ENCODE results near the gene SPECC1L. TPM values are rescaled to one million over a fixed set of nuclear protein-coding genes. Genes with fewer than 3 reads are reported as not detected.
A peak's percentile ranks its signal among the peaks of the same experiment; 100 is the strongest.
"Not testable (repeated sequence)": the region's sequence is repeated elsewhere in the genome, so short reads cannot be mapped to it uniquely, and the experiment has no call there.

SPECC1L gene
- polyA plus RNA-seq, 2 donors = 11.0 to 11.4 TPM

GRCh38 chr22:24310969-24311368 lies 40.3 kb downstream of the SPECC1L start:
- Histone ChIP-seq H3K4me3 (ENCODE audit: low read depth in 1 of 2, low read length in 2 of 2) (no peak overlapping the region), H3K27me3 (ENCODE audit: control insufficient read depth in 1 of 2, insufficient read depth in 2 of 2, low read length in 2 of 2) (no peaks in the 10 kb centered on the region), H3K36me3 (ENCODE audit: control insufficient read depth in 2 of 2, insufficient read depth in 2 of 2, low read length in 1 of 2) (peaks cover 2 to 3% of the 10 kb centered on the region in 2 donors), H3K4me1 (ENCODE audit: control insufficient read depth in 2 of 2, insufficient read depth in 2 of 2, low read length in 1 of 2) (no peaks in the 10 kb centered on the region), H3K27ac (ENCODE audit: low read depth in 2 of 2, low read length in 1 of 2) (no peak overlapping the region), H3K9me3 (ENCODE audit: control insufficient read depth in 2 of 2, insufficient read depth in 1 of 2, low read depth in 1 of 2, low read length in 1 of 2) (no peaks in the 10 kb centered on the region)
- 73 to 82% methylated on average over 2 of the region's 2 CpGs for WGBS, 2 donors

GRCh38 chr22:24315367-24315966 lies 44.8 kb downstream of the SPECC1L start:
- Histone ChIP-seq H3K27ac (ENCODE audit: low read depth in 2 of 2, low read length in 1 of 2) (peak overlapping the region in 1 of 2 donors; percentile 30), H3K36me3 (ENCODE audit: control insufficient read depth in 2 of 2, insufficient read depth in 2 of 2, low read length in 1 of 2) (peaks cover 2 to 3% of the 10 kb centered on the region in 2 donors), H3K27me3 (ENCODE audit: control insufficient read depth in 1 of 2, insufficient read depth in 2 of 2, low read length in 2 of 2) (no peaks in the 10 kb centered on the region), H3K4me1 (ENCODE audit: control insufficient read depth in 2 of 2, insufficient read depth in 2 of 2, low read length in 1 of 2) (no peaks in the 10 kb centered on the region), H3K9me3 (ENCODE audit: control insufficient read depth in 2 of 2, insufficient read depth in 1 of 2, low read depth in 1 of 2, low read length in 1 of 2) (no peaks in the 10 kb centered on the region), H3K4me3 (ENCODE audit: low read depth in 1 of 2, low read length in 2 of 2) (no peak overlapping the region)
- 55 to 68% methylated on average over 2 of the region's 2 CpGs for WGBS, 2 donors

- H3K4me1 ChIP-seq (ENCODE audit: control insufficient read depth in 2 of 2, insufficient read depth in 2 of 2, low read length in 1 of 2); H3K9me3 ChIP-seq (ENCODE audit: control insufficient read depth in 2 of 2, insufficient read depth in 1 of 2, low read depth in 1 of 2, low read length in 1 of 2); H3K36me3 ChIP-seq (ENCODE audit: control insufficient read depth in 2 of 2, insufficient read depth in 2 of 2, low read length in 1 of 2); H3K27ac ChIP-seq (ENCODE audit: low read depth in 2 of 2, low read length in 1 of 2); H3K4me3 ChIP-seq (ENCODE audit: low read depth in 1 of 2, low read length in 2 of 2); H3K27me3 ChIP-seq (ENCODE audit: control insufficient read depth in 1 of 2, insufficient read depth in 2 of 2, low read length in 2 of 2): not testable (repeated sequence)
- WGBS, 2 donors = 78 to 79% methylated on average over 6 of the region's 6 CpGs
Observed at GRCh38 chr22:24316264-24316663, 45.6 kb downstream of the SPECC1L start.

GRCh38 chr22:24317511-24317910 lies 46.9 kb downstream of the SPECC1L start:
- not testable (repeated sequence) for H3K4me1 ChIP-seq (ENCODE audit: control insufficient read depth in 2 of 2, insufficient read depth in 2 of 2, low read length in 1 of 2); H3K27ac ChIP-seq (ENCODE audit: low read depth in 2 of 2, low read length in 1 of 2); H3K27me3 ChIP-seq (ENCODE audit: control insufficient read depth in 1 of 2, insufficient read depth in 2 of 2, low read length in 2 of 2); H3K4me3 ChIP-seq (ENCODE audit: low read depth in 1 of 2, low read length in 2 of 2); H3K9me3 ChIP-seq (ENCODE audit: control insufficient read depth in 2 of 2, insufficient read depth in 1 of 2, low read depth in 1 of 2, low read length in 1 of 2)
- H3K36me3 ChIP-seq (ENCODE audit: control insufficient read depth in 2 of 2, insufficient read depth in 2 of 2, low read length in 1 of 2) = peaks cover 11 to 17% of the 10 kb centered on the region in 2 donors
- WGBS, 2 donors = 94 to 100% methylated on average over 11 to 27 of the region's 30 CpGs

GRCh38 chr22:24319451-24319850 lies 48.8 kb downstream of the SPECC1L start:
- WGBS, 2 donors = 90 to 96% methylated on average over 3 of the region's 3 CpGs
- Histone ChIP-seq H3K9me3 (ENCODE audit: control insufficient read depth in 2 of 2, insufficient read depth in 1 of 2, low read depth in 1 of 2, low read length in 1 of 2) (no peaks in the 10 kb centered on the region), H3K4me3 (ENCODE audit: low read depth in 1 of 2, low read length in 2 of 2) (no peak overlapping the region), H3K4me1 (ENCODE audit: control insufficient read depth in 2 of 2, insufficient read depth in 2 of 2, low read length in 1 of 2) (no peaks in the 10 kb centered on the region), H3K27me3 (ENCODE audit: control insufficient read depth in 1 of 2, insufficient read depth in 2 of 2, low read length in 2 of 2) (no peaks in the 10 kb centered on the region), H3K27ac (ENCODE audit: low read depth in 2 of 2, low read length in 1 of 2) (no peak overlapping the region), H3K36me3 (ENCODE audit: control insufficient read depth in 2 of 2, insufficient read depth in 2 of 2, low read length in 1 of 2) (peaks cover 9 to 19% of the 10 kb centered on the region in 2 donors)

- Histone ChIP-seq H3K27me3 (ENCODE audit: control insufficient read depth in 1 of 2, insufficient read depth in 2 of 2, low read length in 2 of 2) (no peaks in the 10 kb centered on the region), H3K27ac (ENCODE audit: low read depth in 2 of 2, low read length in 1 of 2) (peak overlapping the region in 1 of 2 donors; percentile 22), H3K36me3 (ENCODE audit: control insufficient read depth in 2 of 2, insufficient read depth in 2 of 2, low read length in 1 of 2) (peaks cover 12 to 17% of the 10 kb centered on the region in 2 donors), H3K4me3 (ENCODE audit: low read depth in 1 of 2, low read length in 2 of 2) (no peak overlapping the region), H3K9me3 (ENCODE audit: control insufficient read depth in 2 of 2, insufficient read depth in 1 of 2, low read depth in 1 of 2, low read length in 1 of 2) (no peaks in the 10 kb centered on the region), H3K4me1 (ENCODE audit: control insufficient read depth in 2 of 2, insufficient read depth in 2 of 2, low read length in 1 of 2) (no peaks in the 10 kb centered on the region)
- 93 to 94% methylated on average over 13 of the region's 13 CpGs for WGBS, 2 donors
Observed at GRCh38 chr22:24321999-24322398, 51.4 kb downstream of the SPECC1L start.

- WGBS, 2 donors = 86 to 90% methylated on average over 6 of the region's 6 CpGs
- Histone ChIP-seq H3K4me1 (ENCODE audit: control insufficient read depth in 2 of 2, insufficient read depth in 2 of 2, low read length in 1 of 2) (no peaks in the 10 kb centered on the region), H3K36me3 (ENCODE audit: control insufficient read depth in 2 of 2, insufficient read depth in 2 of 2, low read length in 1 of 2) (peaks cover 12 to 17% of the 10 kb centered on the region in 2 donors), H3K9me3 (ENCODE audit: control insufficient read depth in 2 of 2, insufficient read depth in 1 of 2, low read depth in 1 of 2, low read length in 1 of 2) (no peaks in the 10 kb centered on the region), H3K27ac (ENCODE audit: low read depth in 2 of 2, low read length in 1 of 2) (no peak overlapping the region), H3K4me3 (ENCODE audit: low read depth in 1 of 2, low read length in 2 of 2) (no peak overlapping the region), H3K27me3 (ENCODE audit: control insufficient read depth in 1 of 2, insufficient read depth in 2 of 2, low read length in 2 of 2) (no peaks in the 10 kb centered on the region)
Observed at GRCh38 chr22:24322522-24322921, 51.9 kb downstream of the SPECC1L start.

- Histone ChIP-seq H3K27ac (ENCODE audit: low read depth in 2 of 2, low read length in 1 of 2) (no peak overlapping the region), H3K4me1 (ENCODE audit: control insufficient read depth in 2 of 2, insufficient read depth in 2 of 2, low read length in 1 of 2) (no peaks in the 10 kb centered on the region), H3K36me3 (ENCODE audit: control insufficient read depth in 2 of 2, insufficient read depth in 2 of 2, low read length in 1 of 2) (peaks cover 15 to 17% of the 10 kb centered on the region in 2 donors)
Observed at GRCh38 chr22:24323233-24323632, 52.6 kb downstream of the SPECC1L start.

GRCh38 chr22:24323695-24324094 lies 53.1 kb downstream of the SPECC1L start:
- no peak overlapping the region for H3K4me3 ChIP-seq (ENCODE audit: low read depth in 1 of 2, low read length in 2 of 2)

More at GRCh38 chr22:24323233-24323632, 52.6 kb downstream of the SPECC1L start:
- H3K27me3 ChIP-seq (ENCODE audit: control insufficient read depth in 1 of 2, insufficient read depth in 2 of 2, low read length in 2 of 2) = no peaks in the 10 kb centered on the region
- WGBS, 2 donors = 84 to 94% methylated on average over 2 of the region's 2 CpGs
- no peak overlapping the region for H3K4me3 ChIP-seq (ENCODE audit: low read depth in 1 of 2, low read length in 2 of 2)
- H3K9me3 ChIP-seq (ENCODE audit: control insufficient read depth in 2 of 2, insufficient read depth in 1 of 2, low read depth in 1 of 2, low read length in 1 of 2) = no peaks in the 10 kb centered on the region

GRCh38 chr22:24324137-24324536 lies 53.5 kb downstream of the SPECC1L start:
- Histone ChIP-seq H3K27ac (ENCODE audit: low read depth in 2 of 2, low read length in 1 of 2) (no peak overlapping the region), H3K27me3 (ENCODE audit: control insufficient read depth in 1 of 2, insufficient read depth in 2 of 2, low read length in 2 of 2) (no peaks in the 10 kb centered on the region), H3K4me1 (ENCODE audit: control insufficient read depth in 2 of 2, insufficient read depth in 2 of 2, low read length in 1 of 2) (no peaks in the 10 kb centered on the region), H3K9me3 (ENCODE audit: control insufficient read depth in 2 of 2, insufficient read depth in 1 of 2, low read depth in 1 of 2, low read length in 1 of 2) (no peaks in the 10 kb centered on the region), H3K36me3 (ENCODE audit: control insufficient read depth in 2 of 2, insufficient read depth in 2 of 2, low read length in 1 of 2) (peaks cover 15 to 17% of the 10 kb centered on the region in 2 donors), H3K4me3 (ENCODE audit: low read depth in 1 of 2, low read length in 2 of 2) (no peak overlapping the region)
- WGBS, 2 donors = 84 to 89% methylated on average over 8 of the region's 8 CpGs

More at GRCh38 chr22:24323695-24324094, 53.1 kb downstream of the SPECC1L start:
- Histone ChIP-seq H3K27me3 (ENCODE audit: control insufficient read depth in 1 of 2, insufficient read depth in 2 of 2, low read length in 2 of 2) (no peaks in the 10 kb centered on the region), H3K27ac (ENCODE audit: low read depth in 2 of 2, low read length in 1 of 2) (no peak overlapping the region), H3K36me3 (ENCODE audit: control insufficient read depth in 2 of 2, insufficient read depth in 2 of 2, low read length in 1 of 2) (peaks cover 15 to 17% of the 10 kb centered on the region in 2 donors), H3K9me3 (ENCODE audit: control insufficient read depth in 2 of 2, insufficient read depth in 1 of 2, low read depth in 1 of 2, low read length in 1 of 2) (no peaks in the 10 kb centered on the region), H3K4me1 (ENCODE audit: control insufficient read depth in 2 of 2, insufficient read depth in 2 of 2, low read length in 1 of 2) (no peaks in the 10 kb centered on the region)
- 54 to 60% methylated on average over 3 of the region's 3 CpGs for WGBS, 2 donors
